GM19035 (cell line): ENCODE results near the gene SLC22A7.
"Not testable (repeated sequence)": the region's sequence is repeated elsewhere in the genome, so short reads cannot be mapped to it uniquely, and the experiment has no call there.

Source experiments
- ATAC-seq: cut with Tn5 transposase; IDR thresholded peaks from one replicate; pipeline ENCODE4 v1.9.1; 2021; ENCODE audit not compliant: unreplicated experiment

The SLC22A7 gene

GRCh38 chr6:43299338-43300293 is 1.6 kb downstream of the SLC22A7 start:
- no peak for ATAC-seq

GRCh38 chr6:43301081-43301870 is 3.2 kb downstream of the SLC22A7 start:
- no peak for ATAC-seq

DNA sequence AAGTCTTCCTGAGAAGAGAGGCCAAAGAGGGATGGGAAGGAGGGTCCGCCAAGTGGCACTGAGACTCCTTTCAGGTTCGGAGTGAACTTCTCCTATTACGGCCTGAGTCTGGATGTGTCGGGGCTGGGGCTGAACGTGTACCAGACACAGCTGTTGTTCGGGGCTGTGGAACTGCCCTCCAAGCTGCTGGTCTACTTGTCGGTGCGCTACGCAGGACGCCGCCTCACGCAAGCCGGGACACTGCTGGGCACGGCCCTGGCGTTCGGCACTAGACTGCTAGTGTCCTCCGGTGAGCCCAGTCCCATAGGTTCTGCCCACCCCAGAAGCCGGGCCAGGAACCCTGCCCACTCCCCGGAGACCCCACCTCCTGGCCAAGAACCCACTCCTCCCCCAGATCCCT is 4.1 kb downstream of the SLC22A7 start:
- no peak for ATAC-seq

- ATAC-seq: not testable (repeated sequence)
These were observed 4.9 kb downstream of the SLC22A7 start for GRCh38 chr6:43303006-43303405.

DNA sequence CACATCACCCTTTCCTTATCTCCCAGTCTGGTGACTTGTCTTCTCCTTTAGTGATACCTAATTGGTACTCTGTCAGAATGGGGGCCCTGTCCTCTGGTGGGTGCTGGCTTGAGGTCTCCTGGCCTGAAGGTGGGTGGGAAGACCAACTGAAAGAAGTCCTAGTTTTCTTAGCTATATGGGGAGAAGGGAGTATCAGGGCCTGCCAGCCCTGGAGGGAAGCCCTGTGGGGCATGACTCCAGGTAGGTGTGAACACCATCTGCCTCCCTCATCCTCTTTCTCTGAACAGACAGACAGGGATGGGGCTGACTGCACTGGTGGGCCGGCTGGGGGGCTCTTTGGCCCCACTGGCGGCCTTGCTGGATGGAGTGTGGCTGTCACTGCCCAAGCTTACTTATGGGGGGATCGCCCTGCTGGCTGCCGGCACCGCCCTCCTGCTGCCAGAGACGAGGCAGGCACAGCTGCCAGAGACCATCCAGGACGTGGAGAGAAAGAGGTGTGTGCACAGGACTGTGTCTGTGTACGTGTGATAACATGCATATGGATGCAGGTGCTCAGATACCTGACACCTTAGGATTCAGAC is 5.8 kb downstream of the SLC22A7 start:
- ATAC-seq: no peak

DNA sequence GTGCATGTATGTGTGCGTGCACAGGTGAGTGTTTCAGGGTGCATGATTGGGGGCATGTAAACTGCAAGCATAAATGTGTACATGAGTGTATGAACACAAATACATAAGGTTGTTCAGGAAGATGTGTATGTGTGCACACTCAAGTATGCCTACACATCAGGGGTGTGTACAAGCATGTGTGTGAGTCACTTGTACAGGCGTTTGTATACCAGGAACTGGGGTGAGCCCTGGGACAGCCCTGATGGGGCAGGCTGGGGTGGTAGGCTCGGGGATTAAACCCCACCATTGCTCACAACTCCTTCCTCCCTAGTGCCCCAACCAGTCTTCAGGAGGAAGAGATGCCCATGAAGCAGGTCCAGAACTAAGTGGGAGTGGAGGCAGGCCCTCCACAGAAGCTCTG is 6.3 kb downstream of the SLC22A7 start:
- no peak for ATAC-seq

- no peak for ATAC-seq
These were observed 6.8 kb downstream of the SLC22A7 start for GRCh38 chr6:43304882-43305281.

DNA sequence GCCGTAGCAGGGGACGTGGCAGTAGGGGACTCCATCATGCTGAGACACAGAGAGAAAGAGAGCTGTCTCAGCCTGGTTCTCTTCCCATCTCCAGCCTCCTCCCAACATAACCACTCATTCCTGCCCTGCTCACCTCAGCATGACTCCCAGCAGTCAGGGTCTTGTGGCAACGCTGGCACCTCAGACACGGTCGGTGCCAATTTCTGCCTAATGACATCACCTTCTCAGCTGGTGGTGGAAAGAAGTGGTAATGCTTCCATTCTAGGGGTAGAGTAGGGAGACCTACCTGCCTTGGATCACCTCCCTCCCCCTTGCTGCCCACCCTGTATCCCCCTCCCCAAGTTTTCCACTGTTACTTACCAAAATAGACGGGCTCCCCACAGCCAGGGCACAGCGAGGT is 8.0 kb downstream of the SLC22A7 start:
- ATAC-seq: no peak

- ATAC-seq: no peak
These were observed 9.5 kb downstream of the SLC22A7 start for GRCh38 chr6:43307451-43308100.

- ATAC-seq: peak; percentile 65
These were observed 10.3 kb downstream of the SLC22A7 start, which contains the start of gene CRIP3 for GRCh38 chr6:43308101-43308989. TSS of gene CRIP3 (minus strand) at chr6:43308826. CDS start at chr6:43308792, 34 bp downstream.

- no peak for ATAC-seq
These were observed 11.0 kb downstream of the SLC22A7 start for GRCh38 chr6:43308990-43309477.

GRCh38 chr6:43310134-43310533 is 12.1 kb downstream of the SLC22A7 start:
- no peak for ATAC-seq

- ATAC-seq: no peak
These were observed 12.6 kb downstream of the SLC22A7 start for GRCh38 chr6:43310624-43311023.

GRCh38 chr6:43311666-43312065 is 13.6 kb downstream of the SLC22A7 start:
- no peak for ATAC-seq

DNA sequence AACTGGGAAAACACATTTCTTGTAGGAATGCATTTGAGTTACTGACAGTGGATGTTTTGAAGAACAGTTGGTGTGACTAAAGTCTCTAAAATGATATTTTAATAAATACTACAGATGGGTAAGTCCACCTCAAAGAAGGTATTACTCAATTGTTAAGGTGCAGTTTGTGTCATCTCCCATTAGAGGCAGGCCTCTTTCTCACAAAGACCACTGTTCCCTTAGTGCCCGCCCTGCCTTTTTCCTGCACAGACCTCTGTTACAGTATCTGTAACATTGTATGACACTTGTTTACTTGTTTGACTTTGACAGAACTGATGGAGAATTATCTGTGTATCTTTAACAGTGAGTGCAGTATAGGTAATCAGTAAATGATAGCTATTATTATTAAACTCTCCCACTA is 15.8 kb downstream of the SLC22A7 start:
- ATAC-seq: no peak

DNA sequence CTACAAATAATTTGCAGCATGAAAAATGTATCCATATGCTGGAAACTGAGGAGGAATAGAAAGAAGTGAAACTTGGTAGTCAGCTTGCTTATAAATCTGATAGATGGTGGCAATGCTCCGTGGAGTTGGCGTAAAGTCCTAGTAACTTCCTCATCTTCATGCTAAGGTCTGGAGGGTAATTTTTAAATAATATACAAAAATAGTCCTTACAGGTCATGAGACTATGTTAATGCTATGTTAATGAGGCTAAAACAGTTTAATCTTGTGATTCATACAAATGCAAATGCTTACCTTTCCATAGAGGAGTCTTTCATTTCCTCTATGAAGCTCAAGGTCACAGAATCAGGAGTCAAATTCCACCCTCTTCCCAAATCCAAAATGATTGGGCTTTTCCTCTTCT is 20.0 kb downstream of the SLC22A7 start:
- ATAC-seq: no peak

DNA sequence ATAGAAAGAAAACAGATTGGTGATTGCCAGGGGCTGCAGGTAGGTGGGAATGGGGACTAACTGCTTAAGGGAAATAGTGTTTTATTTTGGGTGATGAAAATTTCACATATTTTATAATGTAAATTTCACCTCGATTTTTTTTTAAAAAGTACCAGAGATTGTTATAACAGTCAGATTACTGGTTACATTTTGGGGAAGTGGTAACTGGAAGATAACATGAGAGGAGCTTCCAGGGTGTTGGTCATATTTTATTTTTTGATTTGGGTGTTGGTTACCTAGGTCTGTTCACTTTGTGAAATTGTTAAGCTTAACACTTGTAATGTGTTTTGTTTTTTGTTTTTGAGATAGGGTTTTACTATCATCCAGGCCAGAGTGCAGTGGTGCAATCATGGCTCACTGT is 27.8 kb downstream of the SLC22A7 start:
- ATAC-seq: no peak

- ATAC-seq: no peak
These were observed 30.5 kb downstream of the SLC22A7 start for GRCh38 chr6:43328528-43328927.

DNA sequence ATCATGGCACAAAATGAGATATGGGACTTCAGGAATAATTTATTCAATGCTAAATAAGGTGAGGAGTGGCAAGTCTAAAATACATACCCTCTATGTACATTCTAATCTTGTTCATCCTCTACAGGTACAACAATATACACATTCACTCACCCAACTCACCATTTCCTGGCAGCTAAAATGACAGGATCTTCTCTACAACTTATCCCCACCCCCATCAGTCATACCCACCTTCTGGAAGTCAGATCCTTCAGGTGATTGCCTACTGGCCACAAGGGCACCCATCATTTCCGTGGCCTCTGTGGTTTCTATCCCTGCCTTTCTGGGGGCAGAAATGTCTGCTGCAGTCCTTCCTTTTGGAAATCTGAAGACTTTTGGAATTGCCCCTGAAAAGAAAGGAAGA is 33.4 kb downstream of the SLC22A7 start:
- ATAC-seq: no peak

- no peak for ATAC-seq
These were observed 33.8 kb downstream of the SLC22A7 start for GRCh38 chr6:43331891-43332290.
